Measurements from ENCODE around the gene ZDHHC21. TPM values are rescaled to one million over a fixed set of nuclear protein-coding genes. Genes with fewer than 3 reads are reported as not detected.
"Not testable (repeated sequence)": the region's sequence is repeated elsewhere in the genome, so short reads cannot be mapped to it uniquely, and the experiment has no call there.

ZDHHC21 gene
- total RNA-seq, 1 donor from 2014 or later = 8.3 TPM

DNA sequence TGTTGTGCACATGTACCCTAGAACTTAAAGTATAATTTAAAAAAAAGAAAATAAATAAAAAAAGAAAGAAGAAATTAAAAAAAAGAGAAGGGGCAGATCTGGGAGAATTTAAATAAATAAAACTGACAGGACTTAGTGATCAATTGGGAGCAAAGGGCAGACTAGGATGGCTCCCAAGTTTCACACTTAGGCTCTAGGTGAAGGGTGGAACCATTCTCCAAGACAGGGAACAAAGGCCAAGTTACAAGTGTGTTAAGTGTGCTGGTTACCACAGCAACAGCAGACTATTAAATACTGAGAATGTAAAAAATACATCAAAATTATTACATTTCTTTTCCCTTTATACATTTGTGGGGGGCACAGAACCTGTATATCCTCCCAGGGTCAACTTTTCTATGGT, 7.1 kb downstream of the ZDHHC21 start:
- DNase-seq (ENCODE audit: low spot score) = no peak

DNA sequence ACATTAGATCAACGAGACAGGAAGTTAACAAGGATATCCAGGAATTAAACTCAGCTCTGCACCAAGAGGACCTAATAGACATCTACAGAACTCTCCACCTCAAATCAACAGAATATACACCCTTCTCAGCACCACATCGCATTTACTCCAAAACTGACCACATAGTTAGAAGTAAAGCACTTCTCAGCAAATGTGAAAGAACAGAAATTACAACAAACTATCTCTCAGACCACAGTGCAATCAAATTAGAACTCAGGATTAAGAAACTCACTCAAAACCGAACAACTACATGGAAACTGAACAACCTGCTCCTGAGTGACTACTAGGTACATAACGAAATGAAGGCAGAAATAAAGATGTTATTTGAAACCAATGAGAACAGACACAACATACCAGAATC, 10.6 kb downstream of the ZDHHC21 start:
- not testable (repeated sequence) for DNase-seq (ENCODE audit: low spot score)

- DNase-seq (ENCODE audit: low spot score) = no peak
Observed at GRCh38 chr9:14678776-14679175, 14.5 kb downstream of the ZDHHC21 start.

GRCh38 chr9:14677872-14678271, 15.4 kb downstream of the ZDHHC21 start:
- DNase-seq (ENCODE audit: low spot score) = no peak

GRCh38 chr9:14677396-14677795, 15.8 kb downstream of the ZDHHC21 start:
- DNase-seq (ENCODE audit: low spot score) = no peak

DNA sequence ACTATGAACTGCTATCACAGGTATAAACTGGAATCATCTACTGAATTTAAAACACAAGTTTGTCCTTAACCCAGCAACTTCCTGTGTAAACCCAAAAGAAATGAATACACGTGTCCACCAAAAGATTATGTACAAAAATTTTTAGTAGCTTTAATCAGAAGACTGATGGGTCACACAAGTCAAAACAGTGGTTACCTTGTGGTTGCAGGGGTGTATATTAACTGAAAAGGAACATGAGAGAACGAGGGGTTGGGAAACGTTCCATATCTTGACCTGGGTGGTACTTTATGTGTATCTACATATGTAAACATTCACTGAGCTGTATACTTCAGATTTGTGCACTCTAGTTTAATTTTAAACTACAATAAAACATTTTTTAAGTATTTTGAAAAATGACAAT, 18.6 kb downstream of the ZDHHC21 start:
- DNase-seq (ENCODE audit: low spot score) = no peak

GRCh38 chr9:14671377-14671776, 21.9 kb downstream of the ZDHHC21 start:
- DNase-seq (ENCODE audit: low spot score) = no peak

DNA sequence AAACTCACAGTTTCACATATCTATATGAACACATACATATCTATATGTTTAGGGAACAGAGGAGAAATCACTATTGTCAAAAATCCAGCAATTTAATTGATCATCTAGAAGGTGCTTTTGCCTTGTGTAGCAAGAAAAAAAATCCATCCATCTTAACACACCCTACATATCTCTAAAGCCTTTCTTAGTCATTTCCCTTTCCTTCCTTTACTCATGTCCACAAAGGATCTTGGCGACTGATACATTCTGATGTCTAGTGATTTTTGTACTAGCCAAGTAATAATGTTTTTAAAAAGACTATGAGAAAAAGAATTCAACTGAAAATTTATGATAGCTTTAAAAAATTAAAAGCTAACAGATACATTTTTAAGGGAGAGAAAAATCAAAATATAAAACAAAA, 22.5 kb downstream of the ZDHHC21 start:
- no peak for DNase-seq (ENCODE audit: low spot score)

- not testable (repeated sequence) for DNase-seq (ENCODE audit: low spot score)
Observed at GRCh38 chr9:14664022-14664421, 29.2 kb downstream of the ZDHHC21 start.

GRCh38 chr9:14662060-14662453, 31.2 kb downstream of the ZDHHC21 start:
- DNase-seq (ENCODE audit: low spot score) = no peak

DNA sequence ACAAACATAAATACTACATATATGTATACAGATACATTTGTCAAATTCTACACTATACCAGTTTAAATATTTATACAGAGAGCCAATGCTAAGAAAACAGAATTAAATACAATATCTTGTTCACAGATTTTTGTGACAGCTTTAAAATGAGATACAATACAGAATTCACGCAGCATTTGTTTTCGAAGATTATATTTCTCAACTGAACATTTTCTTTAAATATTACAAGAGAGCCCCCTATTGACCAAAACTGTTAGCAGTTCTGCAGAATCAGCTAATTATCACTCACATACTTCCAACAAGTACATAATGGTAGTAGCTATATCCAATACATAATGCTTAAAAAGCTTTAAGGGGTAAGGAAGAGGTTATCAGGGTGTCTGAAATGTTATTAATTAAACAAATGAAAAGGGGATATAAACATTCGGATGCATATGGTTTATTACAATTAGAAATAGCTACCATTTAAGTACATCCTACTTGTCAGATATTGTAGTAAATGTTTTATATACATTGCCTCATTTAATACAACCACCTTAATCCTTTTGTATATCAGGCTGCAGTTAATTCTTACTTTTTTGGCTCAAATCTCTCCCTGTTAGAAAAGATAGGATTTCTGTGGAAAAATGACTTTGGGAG, 31.7 kb downstream of the ZDHHC21 start:
- DNase-seq (ENCODE audit: low spot score) = no peak

DNA sequence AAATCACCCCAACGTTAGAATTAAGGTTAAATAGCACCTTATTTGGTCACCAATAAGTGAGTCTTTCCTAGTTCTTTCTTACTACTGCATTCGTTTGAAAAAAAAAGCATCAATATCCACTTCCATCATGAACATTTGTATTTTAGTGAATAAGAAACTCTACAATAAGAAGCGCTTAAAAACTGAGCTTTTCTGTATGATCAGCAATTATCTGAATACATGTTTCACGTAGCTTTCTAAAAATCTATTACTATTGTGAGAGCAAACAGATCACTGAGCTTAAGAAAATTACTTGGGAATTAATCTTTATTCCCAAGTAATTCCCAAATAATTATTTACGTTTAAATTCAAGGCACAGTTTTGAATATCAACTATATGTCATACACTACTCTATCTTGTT, 32.5 kb downstream of the ZDHHC21 start:
- DNase-seq (ENCODE audit: low spot score) = no peak

GRCh38 chr9:14654932-14655331, 38.3 kb downstream of the ZDHHC21 start:
- DNase-seq (ENCODE audit: low spot score) = no peak

DNA sequence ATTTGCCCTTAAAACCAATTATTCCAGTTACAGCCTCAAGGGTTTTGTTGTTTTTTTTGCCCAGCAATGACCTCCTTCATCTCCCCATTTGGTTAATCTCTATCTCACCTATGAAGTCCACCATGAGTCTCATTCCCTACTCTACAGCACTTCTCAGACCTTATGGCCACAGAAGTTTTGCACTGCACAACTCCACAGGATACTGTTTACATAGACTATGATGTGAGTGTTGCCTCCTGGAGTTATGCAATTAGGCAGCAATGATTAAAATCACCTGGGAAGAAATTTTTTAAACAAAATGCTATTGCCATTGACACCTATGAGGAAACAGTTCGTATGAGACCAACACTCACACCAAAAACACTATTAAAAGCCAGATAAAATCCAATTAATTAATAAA, 39.7 kb downstream of the ZDHHC21 start:
- no peak for DNase-seq (ENCODE audit: low spot score)

DNA sequence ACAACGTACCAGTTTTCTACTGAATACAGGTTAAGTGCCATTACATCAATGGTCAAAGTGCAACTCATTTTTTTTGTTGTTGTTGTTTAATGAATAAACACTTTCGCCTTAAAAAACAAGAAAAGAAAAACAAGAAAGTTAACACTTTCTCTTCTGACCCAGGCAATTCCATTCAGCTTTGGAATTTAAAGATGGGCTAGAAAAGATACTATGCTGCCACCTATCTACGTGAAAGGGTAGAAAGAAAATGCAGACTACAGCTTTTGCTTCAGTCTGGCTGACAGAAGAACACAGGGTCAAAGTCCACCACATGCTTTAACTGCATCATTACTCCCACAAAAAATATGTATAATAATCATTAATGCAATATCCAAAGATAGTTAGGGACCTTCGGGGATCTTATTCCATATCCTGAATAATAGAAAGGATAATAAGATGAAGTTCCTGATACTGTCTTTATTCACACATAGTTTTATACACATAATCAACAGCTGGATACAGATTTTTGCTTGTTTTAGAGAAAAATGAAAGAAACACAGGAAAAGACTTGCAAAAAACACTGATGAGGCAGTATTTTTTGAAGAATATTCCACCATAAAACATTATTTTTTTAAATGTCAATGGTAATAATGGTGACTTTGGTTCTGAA, 40.4 kb downstream of the ZDHHC21 start:
- DNase-seq (ENCODE audit: low spot score) = no peak

DNA sequence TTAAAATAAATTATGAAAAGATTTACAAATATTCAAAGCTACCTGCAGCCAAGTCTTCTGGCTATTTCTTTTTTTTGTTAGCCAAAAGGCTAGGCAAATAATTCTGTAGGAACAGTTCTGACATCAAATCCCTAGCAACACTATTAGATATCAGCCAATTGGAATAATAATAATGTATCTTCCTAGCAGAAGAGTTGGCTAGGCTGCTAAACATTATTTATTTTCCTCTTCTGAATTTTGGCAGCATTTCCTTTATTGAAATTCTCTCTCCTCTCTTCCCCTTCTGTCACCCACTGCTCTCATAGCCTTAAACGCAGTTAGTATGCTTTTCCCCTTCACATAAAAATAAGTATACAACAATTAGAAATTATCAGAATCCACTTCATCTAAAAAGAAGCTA, 42.6 kb downstream of the ZDHHC21 start:
- DNase-seq (ENCODE audit: low spot score) = no peak

GRCh38 chr9:14645648-14646047, 47.6 kb downstream of the ZDHHC21 start:
- no peak for DNase-seq (ENCODE audit: low spot score)

DNA sequence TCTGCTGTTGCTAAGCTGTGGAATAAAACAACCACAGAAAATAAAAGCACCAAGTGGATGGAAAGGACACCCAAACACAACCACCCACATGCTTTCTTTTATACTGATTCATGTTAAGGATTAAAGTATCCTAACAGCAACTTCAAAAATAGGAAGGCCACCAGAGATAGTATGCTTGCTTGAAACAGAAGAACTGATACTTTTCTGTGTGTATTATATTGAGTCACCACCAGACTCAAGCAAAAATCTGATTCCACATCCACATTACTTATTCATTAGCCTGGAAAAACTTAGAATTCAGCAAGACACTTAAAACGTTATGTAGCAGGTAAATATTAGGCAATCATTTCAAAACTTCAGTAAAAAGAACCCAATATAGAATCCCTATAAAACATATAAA, 52.3 kb downstream of the ZDHHC21 start:
- no peak for DNase-seq (ENCODE audit: low spot score)

GRCh38 chr9:14640294-14640693, 52.9 kb downstream of the ZDHHC21 start:
- no peak for DNase-seq (ENCODE audit: low spot score)

DNA sequence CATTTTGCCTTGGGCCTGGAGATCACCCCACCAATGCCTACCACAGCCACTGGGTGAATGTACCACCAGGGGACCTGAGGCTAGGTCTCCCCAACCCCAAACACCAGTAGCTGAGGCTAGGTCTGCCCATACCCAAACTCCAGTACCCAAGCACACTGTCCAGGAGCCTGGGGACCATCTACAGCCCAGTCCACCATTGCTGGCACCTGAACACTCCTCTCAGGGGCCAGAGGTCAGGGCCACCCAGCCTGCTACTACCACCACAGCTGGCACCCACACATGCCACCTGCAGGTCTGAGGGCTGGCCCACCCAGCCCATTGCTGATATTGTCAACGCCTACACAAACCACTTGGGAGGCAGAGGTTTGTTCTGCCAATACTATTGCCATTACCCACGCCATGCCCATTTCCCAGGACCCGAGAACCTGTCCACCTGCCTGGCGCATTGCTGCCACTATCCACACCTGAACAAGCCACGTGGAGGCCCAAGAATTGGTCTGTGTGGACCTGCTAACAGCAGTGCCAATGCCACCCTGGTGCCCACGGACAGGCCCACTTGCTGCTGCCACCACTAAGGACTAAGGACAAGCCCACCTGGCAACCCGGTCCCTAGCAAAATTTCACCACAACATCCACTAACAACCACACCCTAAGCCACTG, 59.2 kb downstream of the ZDHHC21 start:
- DNase-seq (ENCODE audit: low spot score) = no peak

GRCh38 chr9:14633148-14633547, 60.1 kb downstream of the ZDHHC21 start:
- no peak for DNase-seq (ENCODE audit: low spot score)

DNA sequence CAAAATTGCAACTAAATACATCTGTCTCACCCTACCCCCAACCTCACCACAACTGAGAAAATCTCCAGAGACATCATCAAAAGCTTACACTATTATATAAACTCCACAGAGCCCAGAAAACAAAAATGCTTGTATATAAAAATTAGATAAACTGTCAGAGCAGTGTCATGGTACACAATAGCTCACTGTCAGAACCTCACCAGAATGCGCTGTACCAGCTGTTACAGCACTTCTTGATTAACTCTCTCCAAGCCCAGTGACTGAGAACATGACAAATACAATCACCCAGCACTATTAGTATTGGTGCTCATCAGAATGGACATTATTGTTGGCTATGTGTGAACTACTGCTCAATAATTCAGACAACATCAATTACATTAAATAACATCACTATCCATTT, 65.7 kb downstream of the ZDHHC21 start:
- DNase-seq (ENCODE audit: low spot score) = no peak

Data from mesenteric fat pad (tissue), 1 donor.